RPMI8226 (cell line): ENCODE results near the gene PLPP2.
"Not testable (repeated sequence)": the region's sequence is repeated elsewhere in the genome, so short reads cannot be mapped to it uniquely, and the experiment has no call there.

Source experiments
- DNase-seq: peaks from one replicate; pipeline ENCODE4 v3.0.0-alpha.2; 2015

The PLPP2 gene

GRCh38 chr19:262125-262524 is 29.1 kb downstream of the PLPP2 start:
- DNase-seq, result no peak

GRCh38 chr19:256804-257203 is 34.4 kb downstream of the PLPP2 start:
- not testable (repeated sequence) for DNase-seq

- not testable (repeated sequence) for DNase-seq
Observed at GRCh38 chr19:252421-253186, 38.6 kb downstream of the PLPP2 start.

GRCh38 chr19:246551-246950 is 44.7 kb downstream of the PLPP2 start:
- no peak for DNase-seq

GRCh38 chr19:245900-246299 is 45.3 kb downstream of the PLPP2 start:
- not testable (repeated sequence) for DNase-seq

GRCh38 chr19:245457-245856 is 45.7 kb downstream of the PLPP2 start:
- no peak for DNase-seq
